Neural progenitor cell (in vitro differentiated cells): Measurements from ENCODE around the gene FBN2. TPM values are rescaled to one million over a fixed set of nuclear protein-coding genes. Genes with fewer than 3 reads are reported as not detected.

Experiments used
- DNase-seq: peaks from one replicate; pipeline ENCODE4 v3.0.0-alpha.2; 2016; ENCODE audit warnings: low spot score
- H2AFZ ChIP-seq: fragments of 200-600 bp; sonication (generic); replicated peaks from 2 replicates; pipeline ENCODE4 v1.6.1; 2016; ENCODE audit warnings: antibody characterized with exemption
- H3F3A ChIP-seq: fragments of 200-600 bp; sonication (generic); 2 replicates; pipeline ENCODE4 v1.6.1; 2016; ENCODE audit warnings: antibody characterized with exemption, low read depth
- H3K27ac ChIP-seq: fragments of 200-600 bp; sonication (generic); 2 replicates; pipeline ENCODE4 v1.5.1; 2016; ENCODE audit warnings: mild to moderate bottlenecking
- H3K27me3 ChIP-seq: fragments of 200-600 bp; sonication (generic); 2 replicates; pipeline ENCODE4 v1.6.1; 2016; ENCODE audit warnings: mild to moderate bottlenecking, moderate library complexity
- H3K36me3 ChIP-seq: fragments of 200-600 bp; sonication (generic); 2 replicates; pipeline ENCODE4 v1.5.1; 2016
- H3K4me1 ChIP-seq: fragments of 200-600 bp; sonication (generic); 2 replicates; pipeline ENCODE4 v1.6.1; 2016; ENCODE audit warnings: mixed run types
- H3K4me2 ChIP-seq: fragments of 200-600 bp; sonication (generic); 2 replicates; pipeline ENCODE4 v1.6.1; 2016
- H3K4me3 ChIP-seq: fragments of 200-600 bp; sonication (generic); 2 replicates; pipeline ENCODE4 v1.5.1; 2016
- H3K79me2 ChIP-seq: fragments of 200-600 bp; sonication (generic); 2 replicates; pipeline ENCODE4 v1.6.1; 2016; ENCODE audit warnings: low read depth
- H3K9ac ChIP-seq: fragments of 200-600 bp; sonication (generic); 2 replicates; pipeline ENCODE4 v1.6.1; 2016
- H3K9me3 ChIP-seq: fragments of 200-600 bp; sonication (generic); 2 replicates; pipeline ENCODE4 v1.5.1; 2016; ENCODE audit warnings: low read depth
- H4K20me1 ChIP-seq: fragments of 200-600 bp; sonication (generic); 2 replicates; pipeline ENCODE4 v1.6.1; 2016; ENCODE audit warnings: low read depth
- H3K27ac Mint-ChIP-seq: 3 replicates; pipeline ENCODE4 v1.8.0; 2021; ENCODE audit warnings: mixed read lengths
- H3K27me3 Mint-ChIP-seq: 2 replicates; pipeline ENCODE4 v1.8.0; 2022; ENCODE audit warnings: low read depth, mild to moderate bottlenecking, inconsistent platforms, moderate library complexity, mixed read lengths; ENCODE audit not compliant: insufficient read depth
- H3K36me3 Mint-ChIP-seq: 3 replicates; pipeline ENCODE4 v1.8.0; 2021; ENCODE audit warnings: mixed read lengths
- H3K4me1 Mint-ChIP-seq: 3 replicates; pipeline ENCODE4 v1.8.0; 2021; ENCODE audit warnings: mixed read lengths
- H3K4me3 Mint-ChIP-seq: 3 replicates; pipeline ENCODE4 v1.8.0; 2021; ENCODE audit warnings: mild to moderate bottlenecking, moderate library complexity, mixed read lengths
- H3K9me3 Mint-ChIP-seq: 3 replicates; pipeline ENCODE4 v1.8.0; 2020; ENCODE audit warnings: mixed read lengths
- CTCF ChIP-seq: fragments of 200-600 bp; sonication (generic); IDR thresholded peaks from 2 replicates; pipeline ENCODE4 v1.5.1; 2017; ENCODE audit warnings: antibody characterized with exemption, mild to moderate bottlenecking
- EZH2 ChIP-seq: fragments of 200-600 bp; sonication (generic); IDR thresholded peaks from 2 replicates; pipeline ENCODE4 v1.6.1; 2017; ENCODE audit warnings: antibody characterized with exemption, mild to moderate bottlenecking, moderate library complexity
- EZH2phosphoT487 ChIP-seq: fragments of 200-600 bp; sonication (generic); IDR thresholded peaks from 2 replicates; pipeline ENCODE4 v1.6.1; 2017; ENCODE audit warnings: antibody characterized with exemption
- total RNA-seq: library from RNA; depleted of rRNA; stranded (reverse); fragments of >200 nt; gene quantifications from 2 replicates; pipeline ENCODE4 v1.2.3, GENCODE V29; 2015; ENCODE audit warnings: low replicate concordance

The FBN2 gene
- total RNA-seq, 1 donor from 2014 or later, result 88.1 TPM

- TF ChIP-seq EZH2phosphoT487 (no peak), CTCF (no peak), EZH2 (no peak)
- Histone ChIP-seq H3K4me1 (no peaks in the 10 kb centered on the region), H3K27ac (no peak overlapping the region), H3K9me3 (no peaks in the 10 kb centered on the region), H3K4me3 (no peak overlapping the region), H4K20me1 (no peaks in the 10 kb centered on the region), H3K36me3 (no peaks in the 10 kb centered on the region), H2AFZ (no peak overlapping the region), H3K9ac (no peak overlapping the region), H3K27me3 (no peaks in the 10 kb centered on the region), H3K79me2 (no peaks in the 10 kb centered on the region), H3K4me2 (no peak overlapping the region), H3F3A (no peaks in the 10 kb centered on the region)
- H3K4me3 Mint-ChIP-seq, result no peak overlapping the region
- no peaks in the 10 kb centered on the region for H3K9me3 Mint-ChIP-seq
- H3K4me1 Mint-ChIP-seq, result peaks cover 3% of the 10 kb centered on the region
- H3K36me3 Mint-ChIP-seq, result no peaks in the 10 kb centered on the region
- peaks cover 6% of the 10 kb centered on the region for H3K27me3 Mint-ChIP-seq
- DNase-seq, result no peak
- H3K27ac Mint-ChIP-seq, result no peak overlapping the region
Measured at GRCh38 chr5:128220841-128221240, 317.2 kb downstream of the FBN2 start.

- Mint-ChIP-seq H3K36me3 (no peaks in the 10 kb centered on the region), H3K4me3 (no peak overlapping the region), H3K4me1 (peaks cover 3% of the 10 kb centered on the region), H3K27ac (no peak overlapping the region), H3K9me3 (no peaks in the 10 kb centered on the region), H3K27me3 (peaks cover 10% of the 10 kb centered on the region)
- no peaks in the 10 kb centered on the region for H3K27me3 ChIP-seq
- no peaks in the 10 kb centered on the region for H3K79me2 ChIP-seq
- H2AFZ ChIP-seq, result peak overlapping the region; percentile 15
- DNase-seq, result no peak
- no peaks in the 10 kb centered on the region for H3F3A ChIP-seq
- H3K9ac ChIP-seq, result no peak overlapping the region
- no peaks in the 10 kb centered on the region for H3K36me3 ChIP-seq
- no peak overlapping the region for H3K4me2 ChIP-seq
- H4K20me1 ChIP-seq, result no peaks in the 10 kb centered on the region
- no peak overlapping the region for H3K4me3 ChIP-seq
- no peak overlapping the region for H3K27ac ChIP-seq
- no peaks in the 10 kb centered on the region for H3K9me3 ChIP-seq
- no peaks in the 10 kb centered on the region for H3K4me1 ChIP-seq
- no peak for TF ChIP-seq CTCF
- TF ChIP-seq EZH2, result no peak
- TF ChIP-seq EZH2phosphoT487, result no peak
Measured at GRCh38 chr5:128216860-128217531, 321.0 kb downstream of the FBN2 start.

GRCh38 chr5:128216285-128216684 is 321.8 kb downstream of the FBN2 start:
- H3K4me1 ChIP-seq, result no peaks in the 10 kb centered on the region
- no peaks in the 10 kb centered on the region for H3K9me3 ChIP-seq
- peak overlapping the region; percentile 15 for H2AFZ ChIP-seq
- no peak for DNase-seq
- Mint-ChIP-seq H3K27me3 (peaks cover 10% of the 10 kb centered on the region), H3K9me3 (no peaks in the 10 kb centered on the region), H3K27ac (no peak overlapping the region), H3K36me3 (no peaks in the 10 kb centered on the region), H3K4me3 (no peak overlapping the region), H3K4me1 (peaks cover 3% of the 10 kb centered on the region)
- no peaks in the 10 kb centered on the region for H3K79me2 ChIP-seq
- H3K4me2 ChIP-seq, result no peak overlapping the region
- no peak overlapping the region for H3K4me3 ChIP-seq
- no peak overlapping the region for H3K27ac ChIP-seq
- no peaks in the 10 kb centered on the region for H3F3A ChIP-seq
- no peaks in the 10 kb centered on the region for H4K20me1 ChIP-seq
- H3K36me3 ChIP-seq, result no peaks in the 10 kb centered on the region
- TF ChIP-seq EZH2phosphoT487 (no peak), CTCF (no peak), EZH2 (no peak)
- no peak overlapping the region for H3K9ac ChIP-seq
- H3K27me3 ChIP-seq, result no peaks in the 10 kb centered on the region
